ENCODE results near the gene LRRC4.

Gene LRRC4

GRCh38 chr7:128076196-128076795 lies 45.1 kb upstream of the LRRC4 start:
- no peaks in the 10 kb centered on the region for H3K9me3 ChIP-seq (ENCODE audit: control insufficient read depth, low read length)
- H2AK5ac ChIP-seq (ENCODE audit: low read length, severe bottlenecking): no peak overlapping the region
- H2BK120ac ChIP-seq (ENCODE audit: low read depth, low read length): no peak overlapping the region
- H2BK5ac ChIP-seq (ENCODE audit: low read depth, low read length, poor library complexity, severe bottlenecking): no peak overlapping the region
- peaks cover 35% of the 10 kb centered on the region for H3K79me1 ChIP-seq (replicated peaks; ENCODE audit: low read length, poor library complexity, severe bottlenecking)
- no peak overlapping the region for H3K4ac ChIP-seq (ENCODE audit: low read depth in 1 of 2, low read length in 2 of 2)
- H3K4me1 ChIP-seq (ENCODE audit: control insufficient read depth, insufficient read depth, low read depth, low read length): peaks cover 30% of the 10 kb centered on the region
- no peak overlapping the region for H3K14ac ChIP-seq (ENCODE audit: low read length in 2 of 2)
- no peak overlapping the region for H3K4me3 ChIP-seq (ENCODE audit: insufficient read depth in 1 of 2, low read depth in 1 of 2, low read length in 2 of 2)
- WGBS: 96% methylated on average over 8 of the region's 8 CpGs
- H3K23ac ChIP-seq (ENCODE audit: low read length in 2 of 2): no peak overlapping the region
- peaks cover 52 to 67% of the 10 kb centered on the region in 2 experiments for H3K36me3 ChIP-seq (ENCODE audit: control insufficient read depth in 1 of 2, insufficient read depth in 2 of 2, low read depth in 1 of 2, low read length in 2 of 2)
- no peak overlapping the region for H4K8ac ChIP-seq (ENCODE audit: low read length)
- H3K18ac ChIP-seq (ENCODE audit: low read depth in 1 of 2, low read length in 2 of 2): no peak overlapping the region
- H2BK15ac ChIP-seq (ENCODE audit: low read depth, poor library complexity, severe bottlenecking): no peak overlapping the region
- H4K91ac ChIP-seq (ENCODE audit: low read length): no peak overlapping the region
- no peak overlapping the region for H3K4me2 ChIP-seq (ENCODE audit: low read length, poor library complexity, severe bottlenecking)
- H2AFZ ChIP-seq (ENCODE audit: low read depth, low read length): no peak overlapping the region
- peak overlapping the region; percentile 2 for H3K27ac ChIP-seq (ENCODE audit: low read length, poor library complexity, severe bottlenecking)
- H3K27me3 ChIP-seq (ENCODE audit: control insufficient read depth in 1 of 2, insufficient read depth in 1 of 2, low read length in 2 of 2): no peaks in the 10 kb centered on the region
- DNase-seq: no peak
- no peak overlapping the region for H3K9ac ChIP-seq (ENCODE audit: low read length)
- no peak overlapping the region for H2BK12ac ChIP-seq (ENCODE audit: low read length in 2 of 2)

GRCh38 chr7:128075242-128076095 lies 44.2 kb upstream of the LRRC4 start:
- Histone ChIP-seq H2BK120ac (ENCODE audit: low read depth, low read length) (no peak overlapping the region), H3K4me3 (ENCODE audit: insufficient read depth in 1 of 2, low read depth in 1 of 2, low read length in 2 of 2) (no peak overlapping the region)

GRCh38 chr7:128074736-128075135 lies 43.5 kb upstream of the LRRC4 start:
- Histone ChIP-seq H3K27me3 (ENCODE audit: control insufficient read depth in 1 of 2, insufficient read depth in 1 of 2, low read length in 2 of 2) (no peaks in the 10 kb centered on the region), H2BK12ac (ENCODE audit: low read length in 2 of 2) (no peak overlapping the region), H2AFZ (ENCODE audit: low read depth, low read length) (no peak overlapping the region), H3K4ac (ENCODE audit: low read depth in 1 of 2, low read length in 2 of 2) (no peak overlapping the region), H3K27ac (ENCODE audit: low read length, poor library complexity, severe bottlenecking) (no peak overlapping the region), H3K9ac (ENCODE audit: low read length) (no peak overlapping the region), H3K14ac (ENCODE audit: low read length in 2 of 2) (no peak overlapping the region), H2BK120ac (ENCODE audit: low read depth, low read length) (no peak overlapping the region), H3K23ac (ENCODE audit: low read length in 2 of 2) (no peak overlapping the region), H2BK5ac (ENCODE audit: low read depth, low read length, poor library complexity, severe bottlenecking) (no peak overlapping the region), H4K91ac (ENCODE audit: low read length) (peak overlapping the region; percentile 22), H3K4me2 (ENCODE audit: low read length, poor library complexity, severe bottlenecking) (no peak overlapping the region), H3K36me3 (ENCODE audit: control insufficient read depth in 1 of 2, insufficient read depth in 2 of 2, low read depth in 1 of 2, low read length in 2 of 2) (peaks cover 48 to 63% of the 10 kb centered on the region in 2 experiments), H3K79me1 (replicated peaks; ENCODE audit: low read length, poor library complexity, severe bottlenecking) (peaks cover 38% of the 10 kb centered on the region), H3K4me3 (ENCODE audit: insufficient read depth in 1 of 2, low read depth in 1 of 2, low read length in 2 of 2) (peak overlapping the region in 1 of 2 experiments; percentile 17), H3K9me3 (ENCODE audit: control insufficient read depth, low read length) (no peaks in the 10 kb centered on the region), H3K4me1 (ENCODE audit: control insufficient read depth, insufficient read depth, low read depth, low read length) (peaks cover 30% of the 10 kb centered on the region), H4K8ac (ENCODE audit: low read length) (no peak overlapping the region), H2AK5ac (ENCODE audit: low read length, severe bottlenecking) (no peak overlapping the region), H3K18ac (ENCODE audit: low read depth in 1 of 2, low read length in 2 of 2) (no peak overlapping the region), H2BK15ac (ENCODE audit: low read depth, poor library complexity, severe bottlenecking) (no peak overlapping the region)
- no peak for DNase-seq
- WGBS: 96% methylated on average over 6 of the region's 6 CpGs

More at GRCh38 chr7:128075242-128076095, 44.2 kb upstream of the LRRC4 start:
- no peak overlapping the region for H3K4ac ChIP-seq (ENCODE audit: low read depth in 1 of 2, low read length in 2 of 2)
- peaks cover 30% of the 10 kb centered on the region for H3K4me1 ChIP-seq (ENCODE audit: control insufficient read depth, insufficient read depth, low read depth, low read length)
- no peaks in the 10 kb centered on the region for H3K9me3 ChIP-seq (ENCODE audit: control insufficient read depth, low read length)
- no peak overlapping the region for H3K27ac ChIP-seq (ENCODE audit: low read length, poor library complexity, severe bottlenecking)
- H4K91ac ChIP-seq (ENCODE audit: low read length): no peak overlapping the region
- peaks cover 35% of the 10 kb centered on the region for H3K79me1 ChIP-seq (replicated peaks; ENCODE audit: low read length, poor library complexity, severe bottlenecking)
- no peak overlapping the region for H2BK15ac ChIP-seq (ENCODE audit: low read depth, poor library complexity, severe bottlenecking)
- no peak overlapping the region for H2AFZ ChIP-seq (ENCODE audit: low read depth, low read length)
- H3K9ac ChIP-seq (ENCODE audit: low read length): no peak overlapping the region
- H3K18ac ChIP-seq (ENCODE audit: low read depth in 1 of 2, low read length in 2 of 2): no peak overlapping the region
- no peak overlapping the region for H3K4me2 ChIP-seq (ENCODE audit: low read length, poor library complexity, severe bottlenecking)
- H2AK5ac ChIP-seq (ENCODE audit: low read length, severe bottlenecking): no peak overlapping the region
- no peak overlapping the region for H2BK5ac ChIP-seq (ENCODE audit: low read depth, low read length, poor library complexity, severe bottlenecking)
- WGBS: 82% methylated on average over 12 of the region's 12 CpGs
- H3K23ac ChIP-seq (ENCODE audit: low read length in 2 of 2): no peak overlapping the region
- peaks cover 53 to 64% of the 10 kb centered on the region in 2 experiments for H3K36me3 ChIP-seq (ENCODE audit: control insufficient read depth in 1 of 2, insufficient read depth in 2 of 2, low read depth in 1 of 2, low read length in 2 of 2)
- H2BK12ac ChIP-seq (ENCODE audit: low read length in 2 of 2): no peak overlapping the region
- H3K14ac ChIP-seq (ENCODE audit: low read length in 2 of 2): no peak overlapping the region
- DNase-seq: no peak
- no peaks in the 10 kb centered on the region for H3K27me3 ChIP-seq (ENCODE audit: control insufficient read depth in 1 of 2, insufficient read depth in 1 of 2, low read length in 2 of 2)
- H4K8ac ChIP-seq (ENCODE audit: low read length): no peak overlapping the region

- H3K36me3 ChIP-seq (ENCODE audit: control insufficient read depth in 1 of 2, insufficient read depth in 2 of 2, low read depth in 1 of 2, low read length in 2 of 2): peaks cover 45 to 61% of the 10 kb centered on the region in 2 experiments
- no peak overlapping the region for H2BK12ac ChIP-seq (ENCODE audit: low read length in 2 of 2)
- H4K8ac ChIP-seq (ENCODE audit: low read length): no peak overlapping the region
- 94% methylated on average over 19 of the region's 19 CpGs for WGBS
- no peak overlapping the region for H3K23ac ChIP-seq (ENCODE audit: low read length in 2 of 2)
- H4K91ac ChIP-seq (ENCODE audit: low read length): peak overlapping the region; percentile 22
- H3K4ac ChIP-seq (ENCODE audit: low read depth in 1 of 2, low read length in 2 of 2): no peak overlapping the region
- H3K4me2 ChIP-seq (ENCODE audit: low read length, poor library complexity, severe bottlenecking): no peak overlapping the region
- no peak overlapping the region for H2AK5ac ChIP-seq (ENCODE audit: low read length, severe bottlenecking)
- no peak for DNase-seq
- peaks cover 35% of the 10 kb centered on the region for H3K79me1 ChIP-seq (replicated peaks; ENCODE audit: low read length, poor library complexity, severe bottlenecking)
- peak overlapping the region in 1 of 2 experiments; percentile 6 for H3K14ac ChIP-seq (ENCODE audit: low read length in 2 of 2)
- H3K4me1 ChIP-seq (ENCODE audit: control insufficient read depth, insufficient read depth, low read depth, low read length): peaks cover 30% of the 10 kb centered on the region
- no peak overlapping the region for H3K18ac ChIP-seq (ENCODE audit: low read depth in 1 of 2, low read length in 2 of 2)
- H3K4me3 ChIP-seq (ENCODE audit: insufficient read depth in 1 of 2, low read depth in 1 of 2, low read length in 2 of 2): peak overlapping the region in 1 of 2 experiments; percentile 17
- H2BK5ac ChIP-seq (ENCODE audit: low read depth, low read length, poor library complexity, severe bottlenecking): no peak overlapping the region
- no peak overlapping the region for H3K9ac ChIP-seq (ENCODE audit: low read length)
- H2BK120ac ChIP-seq (ENCODE audit: low read depth, low read length): no peak overlapping the region
- no peak overlapping the region for H3K27ac ChIP-seq (ENCODE audit: low read length, poor library complexity, severe bottlenecking)
- H2BK15ac ChIP-seq (ENCODE audit: low read depth, poor library complexity, severe bottlenecking): peak overlapping the region; percentile 8
- no peaks in the 10 kb centered on the region for H3K27me3 ChIP-seq (ENCODE audit: control insufficient read depth in 1 of 2, insufficient read depth in 1 of 2, low read length in 2 of 2)
- H2AFZ ChIP-seq (ENCODE audit: low read depth, low read length): no peak overlapping the region
- H3K9me3 ChIP-seq (ENCODE audit: control insufficient read depth, low read length): no peaks in the 10 kb centered on the region
Observed at GRCh38 chr7:128074336-128074735, 43.1 kb upstream of the LRRC4 start.

All from mesenchymal stem cell (in vitro differentiated cells and primary cell).